ENCODE measurements around the gene PLCB1.
"Not testable (repeated sequence)": the region's sequence is repeated elsewhere in the genome, so short reads cannot be mapped to it uniquely, and the experiment has no call there.

The PLCB1 gene

GRCh38 chr20:8456765-8457164, 324.7 kb downstream of the PLCB1 start:
- no peak for DNase-seq
- no peak for TF ChIP-seq GATA1 (IDR thresholded peaks at IDR 0.05; ENCODE audit: low read depth, low read length)
- no peak for TF ChIP-seq POLR2A (IDR thresholded peaks at IDR 0.05; ENCODE audit: low read length)

DNA sequence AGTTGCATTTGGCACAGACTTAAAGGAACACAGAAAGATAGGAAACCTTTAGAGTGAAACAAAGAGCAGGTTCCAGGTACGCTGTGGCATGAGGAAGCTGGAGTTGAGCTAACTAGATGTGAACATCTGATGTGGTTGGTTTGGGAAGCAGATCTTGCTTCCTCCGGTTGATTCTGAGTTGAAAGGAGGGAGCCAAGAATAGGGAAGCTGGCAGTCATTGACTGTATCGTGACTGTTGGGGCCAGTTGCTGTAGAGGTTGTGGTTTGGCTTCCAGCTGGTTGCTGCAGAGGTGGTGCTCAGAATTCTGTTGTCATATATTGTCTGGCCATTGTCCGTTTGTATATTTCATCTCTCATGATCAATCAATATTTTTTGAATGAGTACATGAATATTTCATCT, 325.9 kb downstream of the PLCB1 start:
- TF ChIP-seq POLR2A (IDR thresholded peaks at IDR 0.05; ENCODE audit: low read length): no peak
- no peak for DNase-seq

DNA sequence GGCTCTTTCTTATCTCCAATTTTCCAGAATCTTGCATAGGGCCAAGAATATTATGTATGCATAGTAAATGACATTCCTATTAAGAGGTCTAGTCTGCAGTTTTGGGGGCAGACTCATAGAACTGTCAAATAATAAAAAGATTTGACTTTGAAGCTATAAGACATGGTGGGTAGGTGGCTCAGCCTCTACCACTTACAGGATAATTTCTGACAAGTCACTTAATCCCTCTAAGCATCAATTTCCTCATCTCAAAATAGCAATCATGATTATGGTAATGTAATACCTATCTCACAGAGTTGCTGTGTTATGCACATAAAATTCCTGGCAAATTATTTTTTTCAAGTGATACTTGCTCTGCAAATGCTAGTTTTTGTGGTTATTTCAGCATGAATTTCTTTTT, 329.1 kb downstream of the PLCB1 start:
- TF ChIP-seq POLR2A (IDR thresholded peaks at IDR 0.05; ENCODE audit: low read length): no peak
- TF ChIP-seq GATA1 (IDR thresholded peaks at IDR 0.05; ENCODE audit: low read depth, low read length): no peak

GRCh38 chr20:8464368-8464767, 332.3 kb downstream of the PLCB1 start:
- TF ChIP-seq GATA1 (IDR thresholded peaks at IDR 0.05; ENCODE audit: low read depth, low read length) (no peak), POLR2A (IDR thresholded peaks at IDR 0.05; ENCODE audit: low read length) (no peak)
- no peak for DNase-seq

More for the DNA sequence above, 329.1 kb downstream of the PLCB1 start:
- DNase-seq: no peak

GRCh38 chr20:8466781-8467180, 334.7 kb downstream of the PLCB1 start:
- DNase-seq: not testable (repeated sequence)

- no peak for TF ChIP-seq POLR2A (IDR thresholded peaks at IDR 0.05; ENCODE audit: low read length)
- no peak for TF ChIP-seq GATA1 (IDR thresholded peaks at IDR 0.05; ENCODE audit: low read depth, low read length)
- DNase-seq: no peak
Measured at GRCh38 chr20:8470156-8470555, 338.1 kb downstream of the PLCB1 start.

- no peak for DNase-seq
- no peak for TF ChIP-seq GATA1 (IDR thresholded peaks at IDR 0.05; ENCODE audit: low read depth, low read length)
- no peak for TF ChIP-seq POLR2A (IDR thresholded peaks at IDR 0.05; ENCODE audit: low read length)
Measured at GRCh38 chr20:8471465-8471864, 339.4 kb downstream of the PLCB1 start.

DNA sequence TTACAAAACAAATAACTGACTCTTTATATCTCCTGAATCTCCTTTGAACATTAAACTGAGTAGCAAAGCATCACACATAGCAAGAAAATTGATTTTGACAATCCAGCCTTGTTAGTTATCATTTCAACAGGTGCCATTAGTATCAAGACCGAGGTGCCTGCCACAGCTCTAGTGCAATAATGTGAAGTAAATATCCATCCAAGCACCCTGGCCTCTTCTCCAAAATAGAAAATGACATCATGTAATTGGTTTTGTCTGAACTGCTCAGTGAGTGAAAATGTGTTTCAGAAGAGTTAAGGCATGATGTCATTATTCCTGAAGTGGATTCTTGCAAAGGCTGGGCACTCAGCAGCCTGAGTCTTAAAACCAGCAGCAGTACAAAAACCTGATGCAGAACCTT, 341.4 kb downstream of the PLCB1 start:
- TF ChIP-seq GATA1 (IDR thresholded peaks at IDR 0.05; ENCODE audit: low read depth, low read length) (no peak), POLR2A (IDR thresholded peaks at IDR 0.05; ENCODE audit: low read length) (no peak)
- no peak for DNase-seq

- TF ChIP-seq POLR2A (IDR thresholded peaks at IDR 0.05; ENCODE audit: low read length) (no peak), GATA1 (IDR thresholded peaks at IDR 0.05; ENCODE audit: low read depth, low read length) (no peak)
- DNase-seq: no peak
Measured at GRCh38 chr20:8474027-8474668, 342.1 kb downstream of the PLCB1 start.

GRCh38 chr20:8476021-8476420, 344.0 kb downstream of the PLCB1 start:
- TF ChIP-seq POLR2A (IDR thresholded peaks at IDR 0.05; ENCODE audit: low read length): no peak
- no peak for TF ChIP-seq GATA1 (IDR thresholded peaks at IDR 0.05; ENCODE audit: low read depth, low read length)
- DNase-seq: no peak

- no peak for DNase-seq
- TF ChIP-seq GATA1 (IDR thresholded peaks at IDR 0.05; ENCODE audit: low read depth, low read length) (no peak), POLR2A (IDR thresholded peaks at IDR 0.05; ENCODE audit: low read length) (no peak)
Measured at GRCh38 chr20:8480597-8480996, 348.5 kb downstream of the PLCB1 start.

DNA sequence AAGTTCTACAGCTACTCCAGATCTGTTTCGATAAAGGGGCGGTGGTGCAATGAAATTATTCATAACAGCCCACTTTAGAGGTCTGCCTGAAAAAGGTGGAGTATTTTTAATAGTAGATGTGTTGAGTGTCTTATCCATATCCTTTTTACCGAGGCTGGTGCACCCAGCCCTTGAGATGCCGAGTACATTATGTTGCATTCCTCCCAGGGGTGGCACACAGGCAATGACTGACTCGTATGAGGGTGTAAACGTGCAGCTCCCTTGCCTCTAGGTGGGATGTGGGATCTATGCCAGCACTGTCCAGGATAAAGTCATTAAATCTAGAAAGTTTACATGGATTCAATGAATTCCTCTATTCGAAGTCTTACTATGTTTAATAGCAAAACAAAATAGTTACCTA, 355.6 kb downstream of the PLCB1 start:
- no peak for TF ChIP-seq GATA1 (IDR thresholded peaks at IDR 0.05; ENCODE audit: low read depth, low read length)
- no peak for TF ChIP-seq POLR2A (IDR thresholded peaks at IDR 0.05; ENCODE audit: low read length)

GRCh38 chr20:8489094-8489883, 357.2 kb downstream of the PLCB1 start:
- DNase-seq: no peak
- TF ChIP-seq POLR2A (IDR thresholded peaks at IDR 0.05; ENCODE audit: low read length) (no peak), GATA1 (IDR thresholded peaks at IDR 0.05; ENCODE audit: low read depth, low read length) (no peak)

More for the DNA sequence above, 355.6 kb downstream of the PLCB1 start:
- no peak for DNase-seq

DNA sequence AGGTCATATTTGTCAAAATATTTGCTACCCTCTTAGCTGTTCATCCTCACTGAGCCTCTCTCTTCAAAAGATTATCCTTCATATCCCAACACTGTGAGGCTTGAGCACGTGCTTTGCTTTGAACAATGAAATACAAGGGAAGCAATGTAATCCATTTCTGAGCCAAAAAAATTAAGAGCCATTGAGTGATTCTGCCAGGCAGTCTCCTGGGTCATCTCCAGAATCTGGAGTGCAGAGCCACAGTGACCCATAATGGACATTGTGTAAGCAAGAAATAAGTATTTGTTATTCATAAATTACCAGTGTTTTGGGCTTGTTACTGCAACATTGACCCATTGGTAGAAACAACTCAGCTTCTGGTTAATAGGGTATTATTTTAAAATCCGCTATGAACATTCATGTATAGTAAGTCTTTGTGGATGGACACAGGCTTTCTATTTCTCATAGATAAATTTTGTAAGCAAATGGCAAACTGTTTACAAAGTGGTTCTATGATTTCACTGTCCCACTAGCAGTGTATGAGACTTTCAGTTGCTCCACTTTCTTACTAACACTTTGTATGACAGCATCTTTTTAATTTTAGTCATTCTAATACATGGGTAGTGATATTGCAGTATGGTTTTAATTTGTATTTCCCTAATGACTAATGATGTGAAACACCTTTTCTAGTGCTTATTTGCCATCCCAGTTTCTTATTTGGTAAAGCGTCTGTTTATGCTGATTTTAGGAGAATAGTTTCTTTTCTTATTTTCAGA, 358.2 kb downstream of the PLCB1 start:
- no peak for TF ChIP-seq POLR2A (IDR thresholded peaks at IDR 0.05; ENCODE audit: low read length)
- no peak for TF ChIP-seq GATA1 (IDR thresholded peaks at IDR 0.05; ENCODE audit: low read depth, low read length)
- DNase-seq: no peak
